Measurements from ENCODE around the gene EFL1. TPM values are rescaled to one million over a fixed set of nuclear protein-coding genes. Genes with fewer than 3 reads are reported as not detected.

Gene EFL1
- total RNA-seq, 1 donor from 2014 or later: 17.2 TPM

- Mint-ChIP-seq H3K27me3 (ENCODE audit: unreplicated experiment) (peaks cover 2% of the 10 kb centered on the region), H3K4me3 (ENCODE audit: unreplicated experiment) (no peak overlapping the region), H3K36me3 (ENCODE audit: unreplicated experiment) (no peaks in the 10 kb centered on the region), H3K9me3 (ENCODE audit: unreplicated experiment) (no peaks in the 10 kb centered on the region), H3K27ac (ENCODE audit: unreplicated experiment) (no peak overlapping the region), H3K4me1 (ENCODE audit: low read depth, unreplicated experiment) (no peaks in the 10 kb centered on the region)
- DNase-seq: no peak
- TF ChIP-seq CTCF (IDR thresholded peaks at IDR 0.05; ENCODE audit: partially characterized antibody, unreplicated experiment): no peak
These were observed 132.3 kb downstream of the EFL1 start for GRCh38 chr15:82130248-82130647.

- H3K4me1 Mint-ChIP-seq (ENCODE audit: low read depth, unreplicated experiment): no peaks in the 10 kb centered on the region
- TF ChIP-seq CTCF (IDR thresholded peaks at IDR 0.05; ENCODE audit: partially characterized antibody, unreplicated experiment): no peak
- H3K9me3 Mint-ChIP-seq (ENCODE audit: unreplicated experiment): no peaks in the 10 kb centered on the region
- H3K27me3 Mint-ChIP-seq (ENCODE audit: unreplicated experiment): peaks cover 4% of the 10 kb centered on the region
- H3K27ac Mint-ChIP-seq (ENCODE audit: unreplicated experiment): no peak overlapping the region
- no peaks in the 10 kb centered on the region for H3K36me3 Mint-ChIP-seq (ENCODE audit: unreplicated experiment)
- no peak overlapping the region for H3K4me3 Mint-ChIP-seq (ENCODE audit: unreplicated experiment)
- no peak for DNase-seq
These were observed 132.8 kb downstream of the EFL1 start for GRCh38 chr15:82129761-82130160.

- TF ChIP-seq CTCF (IDR thresholded peaks at IDR 0.05; ENCODE audit: partially characterized antibody, unreplicated experiment): no peak
- Mint-ChIP-seq H3K27ac (ENCODE audit: unreplicated experiment) (no peak overlapping the region), H3K9me3 (ENCODE audit: unreplicated experiment) (no peaks in the 10 kb centered on the region), H3K27me3 (ENCODE audit: unreplicated experiment) (peaks cover 4% of the 10 kb centered on the region), H3K4me3 (ENCODE audit: unreplicated experiment) (no peak overlapping the region), H3K4me1 (ENCODE audit: low read depth, unreplicated experiment) (no peaks in the 10 kb centered on the region), H3K36me3 (ENCODE audit: unreplicated experiment) (no peaks in the 10 kb centered on the region)
- DNase-seq: no peak
These were observed 133.3 kb downstream of the EFL1 start for GRCh38 chr15:82129149-82129692.

- Mint-ChIP-seq H3K4me3 (ENCODE audit: unreplicated experiment) (no peak overlapping the region), H3K27ac (ENCODE audit: unreplicated experiment) (no peak overlapping the region), H3K27me3 (ENCODE audit: unreplicated experiment) (peaks cover 4% of the 10 kb centered on the region), H3K36me3 (ENCODE audit: unreplicated experiment) (no peaks in the 10 kb centered on the region), H3K9me3 (ENCODE audit: unreplicated experiment) (no peaks in the 10 kb centered on the region), H3K4me1 (ENCODE audit: low read depth, unreplicated experiment) (no peaks in the 10 kb centered on the region)
- DNase-seq: no peak
- TF ChIP-seq CTCF (IDR thresholded peaks at IDR 0.05; ENCODE audit: partially characterized antibody, unreplicated experiment): no peak
These were observed 134.0 kb downstream of the EFL1 start for GRCh38 chr15:82128401-82129148.

- H3K27ac Mint-ChIP-seq (ENCODE audit: unreplicated experiment): no peak overlapping the region
- peaks cover 4% of the 10 kb centered on the region for H3K27me3 Mint-ChIP-seq (ENCODE audit: unreplicated experiment)
- no peak for TF ChIP-seq CTCF (IDR thresholded peaks at IDR 0.05; ENCODE audit: partially characterized antibody, unreplicated experiment)
- no peak overlapping the region for H3K4me3 Mint-ChIP-seq (ENCODE audit: unreplicated experiment)
- H3K9me3 Mint-ChIP-seq (ENCODE audit: unreplicated experiment): no peaks in the 10 kb centered on the region
- no peaks in the 10 kb centered on the region for H3K4me1 Mint-ChIP-seq (ENCODE audit: low read depth, unreplicated experiment)
- H3K36me3 Mint-ChIP-seq (ENCODE audit: unreplicated experiment): no peaks in the 10 kb centered on the region
- no peak for DNase-seq
These were observed 135.0 kb downstream of the EFL1 start for GRCh38 chr15:82127581-82127980.

Measured in glutamatergic neuron (in vitro differentiated cells).